Mesendoderm (in vitro differentiated cells): ENCODE measurements around the gene RUSF1.
A peak's percentile ranks its signal among the peaks of the same experiment; 100 is the strongest.

Experiments used
- DNase-seq: peaks from one replicate; pipeline ENCODE4 v3.0.0; 2013
- H2AK5ac ChIP-seq: 2 replicates; pipeline ENCODE4 v1.6.1; 2013; ENCODE audit warnings: low read length, inconsistent platforms
- H2BK120ac ChIP-seq: 2 replicates; pipeline ENCODE4 v1.6.1; 2013; ENCODE audit warnings: low read depth, mild to moderate bottlenecking, low read length, moderate library complexity, mixed read lengths
- H2BK15ac ChIP-seq: replicated peaks from 2 replicates; pipeline ENCODE4 v1.6.1; 2013; ENCODE audit warnings: low read depth, mild to moderate bottlenecking, moderate library complexity
- H2BK5ac ChIP-seq: 2 replicates; pipeline ENCODE4 v1.6.1; 2013; ENCODE audit warnings: low read length, inconsistent platforms
- H3K18ac ChIP-seq: 2 replicates; pipeline ENCODE4 v1.6.1; 2013; ENCODE audit warnings: mild to moderate bottlenecking, low read length, mixed read lengths
- H3K23ac ChIP-seq: one replicate; pipeline ENCODE4 v1.6.1; 2013; ENCODE audit warnings: low read length
- H3K27ac ChIP-seq: 2 replicates; pipeline ENCODE4 v1.5.1; 2013; ENCODE audit warnings: low read depth, mild to moderate bottlenecking, inconsistent platforms, low read length, moderate library complexity
- H3K27me3 ChIP-seq: 2 replicates; pipeline ENCODE4 v1.6.1; 2013; ENCODE audit warnings: low read length, control low read depth, mild to moderate bottlenecking, inconsistent platforms; ENCODE audit not compliant: insufficient read depth, poor library complexity
- H3K36me3 ChIP-seq: 2 replicates; pipeline ENCODE4 v1.6.1; 2013; ENCODE audit warnings: low read length, inconsistent platforms; ENCODE audit not compliant: control insufficient read depth, insufficient read depth
- H3K4ac ChIP-seq: one replicate; pipeline ENCODE4 v1.6.1; 2013; ENCODE audit warnings: low read depth, mild to moderate bottlenecking, low read length, moderate library complexity
- H3K4me1 ChIP-seq: 2 replicates; pipeline ENCODE4 v1.6.1; 2013; ENCODE audit warnings: low read depth, low read length, inconsistent platforms; ENCODE audit not compliant: control insufficient read depth
- H3K4me2 ChIP-seq: 2 replicates; pipeline ENCODE4 v1.6.1; 2013; ENCODE audit warnings: low read length
- H3K4me3 ChIP-seq: 2 replicates; pipeline ENCODE4 v1.5.1; 2013; ENCODE audit warnings: mild to moderate bottlenecking, low read length
- H3K56ac ChIP-seq: one replicate; pipeline ENCODE4 v1.6.1; 2013; ENCODE audit warnings: low read length
- H3K79me1 ChIP-seq: 2 replicates; pipeline ENCODE4 v1.6.1; 2013; ENCODE audit warnings: low read length, inconsistent platforms
- H3K79me2 ChIP-seq: 2 replicates; pipeline ENCODE4 v1.6.1; 2013; ENCODE audit warnings: mild to moderate bottlenecking, low read length; ENCODE audit not compliant: control insufficient read depth, insufficient read depth
- H3K9ac ChIP-seq: 2 replicates; pipeline ENCODE4 v1.6.1; 2013; ENCODE audit warnings: low read length, inconsistent platforms
- H4K5ac ChIP-seq: one replicate; pipeline ENCODE4 v1.6.1; 2013; ENCODE audit warnings: low read length
- H4K8ac ChIP-seq: one replicate; pipeline ENCODE4 v1.6.1; 2013; ENCODE audit warnings: low read depth, mild to moderate bottlenecking, control low read depth, low read length, moderate library complexity
- WGBS: extraction: QIAGEN DNeasy Blood & Tissue Kit; methylation state at CpG from one replicate; pipeline ENCODE4 v1.1.7; 2013; ENCODE audit warnings: low lambda C conversion rate, missing lambda C conversion rate; ENCODE audit not compliant: insufficient coverage; ENCODE audit errors: extremely low coverage; 5-methylcytosine and 5-hydroxymethylcytosine counted together

The RUSF1 gene

GRCh38 chr16:31487720-31488467 lies 20.3 kb downstream of the RUSF1 start:
- no peak overlapping the region for H4K8ac ChIP-seq
- peak overlapping the region; percentile 85 for H3K4me2 ChIP-seq

GRCh38 chr16:31487071-31487719 lies 21.0 kb downstream of the RUSF1 start:
- Histone ChIP-seq H3K4me3 (no peak overlapping the region), H3K36me3 (no peaks in the 10 kb centered on the region), H3K56ac (peak overlapping the region; percentile 30), H2AK5ac (no peak overlapping the region), H3K4ac (no peak overlapping the region), H2BK5ac (no peak overlapping the region), H3K18ac (no peak overlapping the region), H3K9ac (no peak overlapping the region), H3K79me1 (no peaks in the 10 kb centered on the region), H4K8ac (no peak overlapping the region), H3K27ac (no peak overlapping the region), H3K23ac (no peak overlapping the region), H3K4me2 (peak overlapping the region; percentile 85), H3K79me2 (no peaks in the 10 kb centered on the region), H3K27me3 (peaks cover 12% of the 10 kb centered on the region), H4K5ac (no peak overlapping the region), H3K4me1 (no peaks in the 10 kb centered on the region), H2BK15ac (no peak overlapping the region), H2BK120ac (no peak overlapping the region)
- no CpG with 5 or more reads among the region's 48 CpGs for WGBS
- DNase-seq: no peak

More at GRCh38 chr16:31487720-31488467, 20.3 kb downstream of the RUSF1 start:
- H3K18ac ChIP-seq: no peak overlapping the region
- no peak overlapping the region for H2BK15ac ChIP-seq
- H4K5ac ChIP-seq: no peak overlapping the region
- H3K4me3 ChIP-seq: peak overlapping the region; percentile 4
- no peak overlapping the region for H2AK5ac ChIP-seq
- no CpG with 5 or more reads among the region's 60 CpGs for WGBS
- peaks cover 12% of the 10 kb centered on the region for H3K27me3 ChIP-seq
- H3K27ac ChIP-seq: no peak overlapping the region
- H3K79me1 ChIP-seq: no peaks in the 10 kb centered on the region
- no peak overlapping the region for H2BK5ac ChIP-seq
- no peaks in the 10 kb centered on the region for H3K4me1 ChIP-seq
- no peaks in the 10 kb centered on the region for H3K79me2 ChIP-seq
- H3K23ac ChIP-seq: no peak overlapping the region
- DNase-seq: peak; percentile 53
- H2BK120ac ChIP-seq: no peak overlapping the region
- H3K56ac ChIP-seq: peak overlapping the region; percentile 42
- H3K36me3 ChIP-seq: no peaks in the 10 kb centered on the region
- no peak overlapping the region for H3K4ac ChIP-seq
- peak overlapping the region; percentile 47 for H3K9ac ChIP-seq

DNA sequence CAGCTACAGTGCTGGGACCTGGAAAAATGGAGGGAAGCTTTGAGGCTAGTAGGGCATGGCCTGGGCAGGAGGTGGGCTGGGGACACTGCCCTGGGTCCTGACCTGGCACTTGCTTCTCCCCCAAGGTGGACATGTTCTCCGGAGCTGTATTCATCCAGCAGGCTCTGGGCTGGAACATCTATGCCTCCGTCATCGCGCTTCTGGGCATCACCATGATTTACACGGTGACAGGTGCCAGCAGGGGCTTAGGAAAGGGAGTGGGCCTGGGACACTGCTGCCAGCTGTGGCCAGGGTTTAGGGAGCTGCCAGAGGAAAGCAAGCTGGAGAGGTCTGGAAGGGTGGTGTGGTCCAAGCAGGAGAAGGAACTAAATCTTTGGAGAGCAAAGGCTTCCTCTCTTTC lies 22.1 kb downstream of the RUSF1 start:
- Histone ChIP-seq H3K79me1 (no peaks in the 10 kb centered on the region), H3K27ac (no peak overlapping the region), H2BK120ac (no peak overlapping the region), H3K9ac (no peak overlapping the region), H2AK5ac (no peak overlapping the region), H3K4me1 (no peaks in the 10 kb centered on the region), H4K5ac (no peak overlapping the region), H3K23ac (no peak overlapping the region), H4K8ac (no peak overlapping the region), H3K56ac (no peak overlapping the region), H3K18ac (no peak overlapping the region), H2BK5ac (no peak overlapping the region), H3K36me3 (no peaks in the 10 kb centered on the region), H3K4me2 (no peak overlapping the region), H3K79me2 (no peaks in the 10 kb centered on the region), H3K4ac (no peak overlapping the region), H3K4me3 (no peak overlapping the region), H3K27me3 (peaks cover 12% of the 10 kb centered on the region), H2BK15ac (no peak overlapping the region)
- no CpG with 5 or more reads among the region's 5 CpGs for whole genome bisulfite sequencing
- no peak for DNase-seq

DNA sequence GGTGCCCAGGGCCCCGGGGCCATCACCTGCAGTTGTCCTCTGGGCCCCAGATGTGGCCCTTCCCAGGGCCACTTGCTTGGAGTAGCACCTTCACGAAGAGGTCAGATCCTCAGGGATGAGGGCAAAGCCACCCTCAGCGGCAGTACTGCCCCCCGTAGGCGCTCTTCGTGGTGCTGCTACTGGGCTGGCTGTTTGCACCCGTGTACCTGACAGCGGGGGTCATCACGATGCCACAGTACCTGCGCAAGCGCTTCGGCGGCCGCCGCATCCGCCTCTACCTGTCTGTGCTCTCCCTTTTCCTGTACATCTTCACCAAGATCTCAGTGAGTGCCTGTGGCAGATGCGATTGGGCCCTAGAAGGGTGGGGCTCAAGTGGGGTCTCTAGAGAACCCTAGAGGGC lies 22.6 kb downstream of the RUSF1 start:
- Histone ChIP-seq H3K9ac (no peak overlapping the region), H4K5ac (no peak overlapping the region), H3K4me2 (no peak overlapping the region), H3K27me3 (peaks cover 12% of the 10 kb centered on the region), H2BK120ac (no peak overlapping the region), H3K36me3 (no peaks in the 10 kb centered on the region), H3K27ac (no peak overlapping the region), H3K23ac (no peak overlapping the region), H2AK5ac (no peak overlapping the region), H3K56ac (no peak overlapping the region), H4K8ac (no peak overlapping the region), H3K79me1 (no peaks in the 10 kb centered on the region), H2BK15ac (no peak overlapping the region), H2BK5ac (no peak overlapping the region), H3K18ac (no peak overlapping the region), H3K4ac (no peak overlapping the region), H3K79me2 (no peaks in the 10 kb centered on the region), H3K4me1 (no peaks in the 10 kb centered on the region), H3K4me3 (no peak overlapping the region)
- DNase-seq: no peak
- no CpG with 5 or more reads among the region's 17 CpGs for WGBS

- no CpG with 5 or more reads among the region's 14 CpGs for WGBS
- no peak overlapping the region for H2BK120ac ChIP-seq
- H4K5ac ChIP-seq: no peak overlapping the region
- no peak overlapping the region for H3K18ac ChIP-seq
- no peaks in the 10 kb centered on the region for H3K4me1 ChIP-seq
- H2BK5ac ChIP-seq: no peak overlapping the region
- no peak overlapping the region for H3K4ac ChIP-seq
- no peaks in the 10 kb centered on the region for H3K79me2 ChIP-seq
- no peaks in the 10 kb centered on the region for H3K79me1 ChIP-seq
- H3K56ac ChIP-seq: peak overlapping the region; percentile 44
- H3K9ac ChIP-seq: no peak overlapping the region
- no peak overlapping the region for H3K4me3 ChIP-seq
- H3K4me2 ChIP-seq: no peak overlapping the region
- peaks cover 12% of the 10 kb centered on the region for H3K27me3 ChIP-seq
- H4K8ac ChIP-seq: no peak overlapping the region
- H2BK15ac ChIP-seq: no peak overlapping the region
- peak; percentile 27 for DNase-seq
- no peak overlapping the region for H3K23ac ChIP-seq
- no peak overlapping the region for H3K27ac ChIP-seq
- no peak overlapping the region for H2AK5ac ChIP-seq
- no peaks in the 10 kb centered on the region for H3K36me3 ChIP-seq
These were observed 23.6 kb downstream of the RUSF1 start for GRCh38 chr16:31484491-31485171.
